ENCODE measurements around the gene GRM7. TPM values are rescaled to one million over a fixed set of nuclear protein-coding genes. Genes with fewer than 3 reads are reported as not detected.

Gene GRM7
- polyA plus RNA-seq, 3 donors = not detected

DNA sequence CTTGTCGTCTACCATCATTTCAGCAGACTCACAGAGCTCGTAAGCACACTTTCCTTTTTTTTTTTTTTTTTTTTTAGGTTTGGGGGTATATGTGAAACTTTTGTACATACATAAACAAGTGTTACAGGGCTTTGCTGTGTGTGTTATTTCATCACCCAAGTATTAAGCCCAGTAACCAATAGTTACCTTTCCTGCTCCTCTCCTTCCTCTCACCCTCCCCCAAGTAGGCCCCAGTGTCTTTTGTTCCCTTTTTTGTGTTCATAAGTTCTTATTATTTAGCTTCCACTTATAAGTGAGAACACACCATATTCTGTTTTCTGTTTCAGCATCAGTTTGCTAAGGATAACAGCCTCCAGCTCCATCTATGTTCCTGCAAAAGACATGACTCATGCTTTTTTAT lies 746.8 kb downstream of the GRM7 start:
- peaks cover 0 to 7% (median 0%) of the 10 kb centered on the region in 7 donors for H3K9me3 Mint-ChIP-seq
- Histone ChIP-seq H3K79me2 (ENCODE audit: insufficient read depth, low read length) (no peaks in the 10 kb centered on the region), H3K4me1 (ENCODE audit: control insufficient read depth in 1 of 2, insufficient read depth in 2 of 2, low read length in 2 of 2) (peaks cover 16 to 26% of the 10 kb centered on the region in 2 donors), H3K4me2 (replicated peaks; ENCODE audit: extremely low read depth, low read length, poor library complexity, severe bottlenecking) (peak overlapping the region; percentile 16), H3K27ac (ENCODE audit: low read depth in 1 of 2, low read length in 2 of 2) (peak overlapping the region; percentile 49 to 56), H2AFZ (ENCODE audit: insufficient read depth, low read depth, low read length, poor library complexity, severe bottlenecking) (no peak overlapping the region), H3K9me3 (replicated peaks in 1 of 2; ENCODE audit: control insufficient read depth in 1 of 2, insufficient read depth in 1 of 2, low read length in 2 of 2) (no peaks in the 10 kb centered on the region), H3K4me3 (replicated peaks in 1 of 3; ENCODE audit: low read depth in 2 of 3, low read length in 3 of 3) (no peak overlapping the region), H3K9ac (ENCODE audit: insufficient read depth, low read length, poor library complexity, severe bottlenecking) (no peak overlapping the region), H3K36me3 (replicated peaks in 1 of 2; ENCODE audit: control insufficient read depth in 1 of 2, insufficient read depth in 2 of 2, low read length in 2 of 2) (no peaks in the 10 kb centered on the region), H3K27me3 (ENCODE audit: control insufficient read depth in 2 of 2, insufficient read depth in 2 of 2, low read length in 2 of 2) (no peaks in the 10 kb centered on the region), H4K20me1 (ENCODE audit: insufficient read depth, low read length) (no peaks in the 10 kb centered on the region)
- H3K27me3 Mint-ChIP-seq (ENCODE audit: low read depth in 3 of 3) = no peaks in the 10 kb centered on the region
- intact Hi-C loops (cut with micrococcal nuclease) = no loop called here
- no CpG with 5 or more reads among the region's 2 CpGs for WGBS (ENCODE audit: insufficient coverage)
- no peaks in the 10 kb centered on the region for H3K36me3 Mint-ChIP-seq
- peak overlapping the region; percentile 17 to 73 for H3K4me3 Mint-ChIP-seq
- TF ChIP-seq, protein P1, sequence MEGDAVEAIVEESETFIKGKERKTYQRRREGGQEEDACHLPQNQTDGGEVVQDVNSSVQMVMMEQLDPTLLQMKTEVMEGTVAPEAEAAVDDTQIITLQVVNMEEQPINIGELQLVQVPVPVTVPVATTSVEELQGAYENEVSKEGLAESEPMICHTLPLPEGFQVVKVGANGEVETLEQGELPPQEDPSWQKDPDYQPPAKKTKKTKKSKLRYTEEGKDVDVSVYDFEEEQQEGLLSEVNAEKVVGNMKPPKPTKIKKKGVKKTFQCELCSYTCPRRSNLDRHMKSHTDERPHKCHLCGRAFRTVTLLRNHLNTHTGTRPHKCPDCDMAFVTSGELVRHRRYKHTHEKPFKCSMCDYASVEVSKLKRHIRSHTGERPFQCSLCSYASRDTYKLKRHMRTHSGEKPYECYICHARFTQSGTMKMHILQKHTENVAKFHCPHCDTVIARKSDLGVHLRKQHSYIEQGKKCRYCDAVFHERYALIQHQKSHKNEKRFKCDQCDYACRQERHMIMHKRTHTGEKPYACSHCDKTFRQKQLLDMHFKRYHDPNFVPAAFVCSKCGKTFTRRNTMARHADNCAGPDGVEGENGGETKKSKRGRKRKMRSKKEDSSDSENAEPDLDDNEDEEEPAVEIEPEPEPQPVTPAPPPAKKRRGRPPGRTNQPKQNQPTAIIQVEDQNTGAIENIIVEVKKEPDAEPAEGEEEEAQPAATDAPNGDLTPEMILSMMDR (IDR thresholded peaks at IDR 0.05) = no peak
- peak; percentile 17 to 58 (median 27) for DNase-seq
- peaks cover 30% of the 10 kb centered on the region for H3K4me1 Mint-ChIP-seq
- peak overlapping the region; percentile 66 to 91 (median 82) for H3K27ac Mint-ChIP-seq

DNA sequence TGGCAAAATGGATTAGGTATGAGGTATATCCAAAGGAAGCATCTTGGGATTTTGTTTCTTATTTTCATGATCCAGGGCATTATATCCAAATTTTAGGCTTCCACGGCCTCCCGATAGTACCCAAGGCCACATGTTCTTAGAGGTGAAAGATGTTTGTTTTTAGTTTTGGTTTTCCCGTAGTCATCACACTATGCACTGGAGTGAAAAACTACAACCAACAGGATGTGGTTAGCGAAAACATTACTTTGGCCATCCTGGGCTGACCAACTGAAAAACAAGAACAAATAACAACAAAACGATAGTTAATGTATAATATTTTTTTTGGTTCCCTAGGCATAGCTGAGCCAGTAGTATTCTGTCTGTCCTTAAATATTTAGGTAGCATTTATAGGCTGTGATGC lies 749.7 kb downstream of the GRM7 start:
- H3K9me3 ChIP-seq (replicated peaks in 1 of 2; ENCODE audit: control insufficient read depth in 1 of 2, insufficient read depth in 1 of 2, low read length in 2 of 2) = no peaks in the 10 kb centered on the region
- no peaks in the 10 kb centered on the region for H3K36me3 ChIP-seq (replicated peaks in 1 of 2; ENCODE audit: control insufficient read depth in 1 of 2, insufficient read depth in 2 of 2, low read length in 2 of 2)
- no peaks in the 10 kb centered on the region for H3K79me2 ChIP-seq (ENCODE audit: insufficient read depth, low read length)
- Mint-ChIP-seq H3K9me3 (peaks cover 0 to 11% (median 0%) of the 10 kb centered on the region in 7 donors), H3K36me3 (no peaks in the 10 kb centered on the region), H3K4me3 (no peak overlapping the region), H3K4me1 (peaks cover 42% of the 10 kb centered on the region), H3K27me3 (ENCODE audit: low read depth in 3 of 3) (no peaks in the 10 kb centered on the region), H3K27ac (no peak overlapping the region)
- intact Hi-C loops (cut with micrococcal nuclease) = no loop called here
- H3K9ac ChIP-seq (ENCODE audit: insufficient read depth, low read length, poor library complexity, severe bottlenecking) = no peak overlapping the region
- no peak overlapping the region for H3K4me2 ChIP-seq (replicated peaks; ENCODE audit: extremely low read depth, low read length, poor library complexity, severe bottlenecking)
- H3K4me1 ChIP-seq (ENCODE audit: control insufficient read depth in 1 of 2, insufficient read depth in 2 of 2, low read length in 2 of 2) = peaks cover 28 to 31% of the 10 kb centered on the region in 2 donors
- no peak overlapping the region for H3K4me3 ChIP-seq (replicated peaks in 1 of 3; ENCODE audit: low read depth in 2 of 3, low read length in 3 of 3)
- no peak for DNase-seq
- no peaks in the 10 kb centered on the region for H4K20me1 ChIP-seq (ENCODE audit: insufficient read depth, low read length)
- no peak overlapping the region for H2AFZ ChIP-seq (ENCODE audit: insufficient read depth, low read depth, low read length, poor library complexity, severe bottlenecking)
- no peak overlapping the region for H3K27ac ChIP-seq (ENCODE audit: low read depth in 1 of 2, low read length in 2 of 2)
- no peaks in the 10 kb centered on the region for H3K27me3 ChIP-seq (ENCODE audit: control insufficient read depth in 2 of 2, insufficient read depth in 2 of 2, low read length in 2 of 2)
- TF ChIP-seq, protein P1 (IDR thresholded peaks at IDR 0.05) = no peak
- WGBS (ENCODE audit: insufficient coverage) = no CpG with 5 or more reads among the region's 5 CpGs

Measured in CD14-positive monocyte (primary cell).